Measurements from ENCODE around the gene PXDN. TPM values are rescaled to one million over a fixed set of nuclear protein-coding genes. Genes with fewer than 3 reads are reported as not detected.

Gene PXDN
- total RNA-seq, 2 experiments from 2014 or later: 0.86 to 1.8 TPM

DNA sequence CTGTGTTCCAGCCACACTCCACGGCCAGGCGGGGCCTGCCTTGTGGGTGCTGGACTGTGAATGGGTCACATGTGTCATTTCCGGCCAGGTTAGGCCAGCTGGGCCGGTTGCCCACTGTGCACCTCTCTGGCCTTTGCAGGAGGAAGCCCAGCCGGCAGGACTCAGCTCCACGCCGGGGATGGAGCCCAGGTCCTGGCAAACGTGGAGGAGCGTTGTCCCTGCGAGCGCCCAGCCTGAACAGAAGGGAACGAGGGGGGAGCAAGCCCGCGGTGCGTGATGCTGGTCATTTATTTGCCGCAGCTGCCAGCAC is 152.9 kb downstream of the PXDN start:
- POLR2A ChIA-PET: no interaction called here
- H3K36me3 Mint-ChIP-seq: no peaks in the 10 kb centered on the region
- peaks cover 3% of the 10 kb centered on the region for H3K4me1 Mint-ChIP-seq
- H3K27ac Mint-ChIP-seq: no peak overlapping the region
- no peaks in the 10 kb centered on the region for H3K9me3 Mint-ChIP-seq
- no peak for DNase-seq
- ATAC-seq (ENCODE audit: low read depth): no peak
- no peak overlapping the region for H3K4me3 Mint-ChIP-seq
- peaks cover 3% of the 10 kb centered on the region for H3K27me3 Mint-ChIP-seq

DNA sequence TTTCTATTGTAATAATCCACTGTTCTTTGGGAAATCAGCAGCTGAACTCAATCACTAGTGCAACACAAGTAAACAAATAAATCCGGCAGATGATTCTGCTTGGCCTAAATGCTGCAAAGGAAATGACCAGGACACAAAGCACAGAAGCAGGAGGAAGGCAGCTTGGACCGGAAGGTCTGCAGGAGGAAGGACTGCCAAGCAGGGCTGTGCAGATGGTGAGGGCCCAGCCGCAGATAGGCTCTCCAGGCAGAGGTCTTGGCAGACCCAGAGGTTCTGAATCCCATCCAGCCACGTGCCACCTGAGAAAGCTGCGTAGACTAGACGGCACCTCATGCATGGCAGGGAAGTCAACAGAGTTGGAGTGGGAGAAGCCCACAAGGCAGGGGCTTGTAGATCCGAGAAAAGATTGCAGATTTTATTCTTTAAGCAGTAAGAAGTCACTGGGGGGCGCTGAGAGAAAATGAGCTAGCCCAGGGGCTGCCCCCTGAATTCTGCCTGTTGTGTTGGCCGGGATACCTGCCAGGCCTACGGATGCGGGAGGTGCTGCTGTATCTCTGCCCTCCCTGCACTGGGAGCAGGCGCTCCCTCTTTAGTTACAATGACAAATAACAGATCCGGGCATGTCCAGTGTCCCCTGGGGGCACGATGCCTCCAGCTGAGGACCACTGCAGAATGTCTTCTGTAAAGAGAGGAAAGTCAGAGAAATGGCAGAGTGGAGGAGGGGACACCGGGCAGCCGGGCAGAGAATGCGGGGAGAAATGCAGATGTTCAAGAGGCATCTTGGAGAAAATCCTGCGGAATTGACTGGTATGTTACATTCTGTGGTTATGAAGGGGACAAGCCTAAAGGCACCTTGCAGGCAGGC is 153.5 kb downstream of the PXDN start:
- H3K36me3 Mint-ChIP-seq: no peaks in the 10 kb centered on the region
- no peak overlapping the region for H3K4me3 Mint-ChIP-seq
- H3K27ac Mint-ChIP-seq: no peak overlapping the region
- peaks cover 3% of the 10 kb centered on the region for H3K4me1 Mint-ChIP-seq
- peaks cover 3% of the 10 kb centered on the region for H3K27me3 Mint-ChIP-seq
- ATAC-seq (ENCODE audit: low read depth) (no peak), DNase-seq (no peak)
- POLR2A ChIA-PET: no interaction called here
- no peaks in the 10 kb centered on the region for H3K9me3 Mint-ChIP-seq

DNA sequence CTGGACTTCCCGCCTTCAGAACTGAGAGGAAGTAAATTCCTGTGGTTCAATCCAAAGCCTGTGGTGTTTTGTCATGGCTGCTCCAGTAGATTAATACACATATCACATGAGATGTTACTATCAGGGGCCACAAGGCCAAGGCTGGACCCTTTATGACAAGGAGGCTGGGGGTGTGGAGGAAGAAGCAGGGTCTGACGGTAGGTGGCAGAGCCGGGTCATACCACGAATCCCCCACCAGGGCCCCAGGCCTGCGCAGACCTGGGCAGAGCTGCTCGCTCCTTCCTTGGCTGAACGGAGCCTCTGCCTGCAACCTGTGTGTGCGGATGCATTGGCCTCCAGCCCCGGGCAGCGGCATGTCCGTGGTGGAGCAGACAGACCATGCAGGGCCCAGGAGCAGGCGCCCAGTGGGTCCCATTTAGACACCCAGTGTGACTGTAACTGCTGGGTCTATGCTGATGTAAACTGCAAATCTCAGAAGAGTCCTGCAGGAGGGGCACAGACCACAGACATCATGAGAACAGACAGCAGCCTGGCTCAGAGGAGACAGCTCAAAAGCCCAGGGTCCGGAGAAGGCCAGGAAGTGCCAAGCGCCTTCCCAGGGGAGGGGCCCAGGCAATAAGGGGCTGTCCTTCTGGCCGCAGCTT is 155.2 kb downstream of the PXDN start:
- POLR2A ChIA-PET: no interaction called here
- Mint-ChIP-seq H3K36me3 (no peaks in the 10 kb centered on the region), H3K9me3 (no peaks in the 10 kb centered on the region), H3K27me3 (peaks cover 3% of the 10 kb centered on the region), H3K4me1 (peaks cover 2% of the 10 kb centered on the region), H3K4me3 (no peak overlapping the region), H3K27ac (no peak overlapping the region)
- ATAC-seq (ENCODE audit: low read depth) (no peak), DNase-seq (no peak)

DNA sequence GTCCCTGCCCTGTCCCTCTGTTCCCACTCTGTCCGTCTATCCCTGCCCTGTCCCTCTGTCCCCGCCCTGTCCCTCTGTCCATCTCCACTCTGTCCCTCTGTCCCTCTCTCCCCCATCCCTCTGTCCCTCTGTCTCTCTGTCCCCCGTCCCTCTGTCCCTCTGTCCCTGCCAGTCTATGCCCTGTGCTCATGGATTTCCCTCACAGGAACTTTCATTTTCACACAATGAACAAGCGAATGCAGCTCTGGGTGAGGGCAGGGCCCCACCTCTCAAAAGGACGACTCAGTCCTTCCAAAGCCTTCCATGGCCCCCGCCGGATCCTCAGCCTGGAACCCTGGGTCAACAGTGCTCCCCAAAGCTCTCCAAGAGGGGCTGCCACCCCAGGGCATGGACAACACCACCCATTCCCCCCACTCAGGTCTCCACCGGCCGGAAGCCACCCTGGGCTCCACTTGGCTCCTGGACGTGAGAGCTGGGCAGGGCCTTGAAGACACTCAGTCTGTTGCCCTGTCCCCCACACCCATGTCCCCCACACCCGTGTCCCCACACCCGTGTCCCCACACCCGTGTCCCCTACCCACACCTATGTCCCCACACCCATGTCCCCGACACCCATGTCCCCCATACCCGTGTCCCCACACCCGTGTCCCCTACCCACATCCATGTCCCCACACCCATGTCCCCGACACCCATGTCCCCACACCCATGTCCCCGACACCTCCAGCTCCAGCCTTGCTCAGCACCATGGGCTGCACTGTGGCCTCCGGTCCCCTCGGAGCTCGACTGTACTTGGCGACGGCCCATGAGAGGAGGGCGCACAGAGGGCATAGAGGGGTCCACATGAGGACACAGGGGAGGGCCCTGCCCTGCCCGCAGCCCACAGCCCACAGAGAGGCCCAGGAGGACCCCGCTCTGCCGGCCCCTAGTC is 156.0 kb downstream of the PXDN start:
- H3K36me3 Mint-ChIP-seq: no peaks in the 10 kb centered on the region
- H3K4me3 Mint-ChIP-seq: no peak overlapping the region
- POLR2A ChIA-PET: no interaction called here
- H3K9me3 Mint-ChIP-seq: no peaks in the 10 kb centered on the region
- peaks cover 2% of the 10 kb centered on the region for H3K27me3 Mint-ChIP-seq
- H3K4me1 Mint-ChIP-seq: no peaks in the 10 kb centered on the region
- no peak for DNase-seq
- ATAC-seq (ENCODE audit: low read depth): no peak
- H3K27ac Mint-ChIP-seq: no peak overlapping the region

DNA sequence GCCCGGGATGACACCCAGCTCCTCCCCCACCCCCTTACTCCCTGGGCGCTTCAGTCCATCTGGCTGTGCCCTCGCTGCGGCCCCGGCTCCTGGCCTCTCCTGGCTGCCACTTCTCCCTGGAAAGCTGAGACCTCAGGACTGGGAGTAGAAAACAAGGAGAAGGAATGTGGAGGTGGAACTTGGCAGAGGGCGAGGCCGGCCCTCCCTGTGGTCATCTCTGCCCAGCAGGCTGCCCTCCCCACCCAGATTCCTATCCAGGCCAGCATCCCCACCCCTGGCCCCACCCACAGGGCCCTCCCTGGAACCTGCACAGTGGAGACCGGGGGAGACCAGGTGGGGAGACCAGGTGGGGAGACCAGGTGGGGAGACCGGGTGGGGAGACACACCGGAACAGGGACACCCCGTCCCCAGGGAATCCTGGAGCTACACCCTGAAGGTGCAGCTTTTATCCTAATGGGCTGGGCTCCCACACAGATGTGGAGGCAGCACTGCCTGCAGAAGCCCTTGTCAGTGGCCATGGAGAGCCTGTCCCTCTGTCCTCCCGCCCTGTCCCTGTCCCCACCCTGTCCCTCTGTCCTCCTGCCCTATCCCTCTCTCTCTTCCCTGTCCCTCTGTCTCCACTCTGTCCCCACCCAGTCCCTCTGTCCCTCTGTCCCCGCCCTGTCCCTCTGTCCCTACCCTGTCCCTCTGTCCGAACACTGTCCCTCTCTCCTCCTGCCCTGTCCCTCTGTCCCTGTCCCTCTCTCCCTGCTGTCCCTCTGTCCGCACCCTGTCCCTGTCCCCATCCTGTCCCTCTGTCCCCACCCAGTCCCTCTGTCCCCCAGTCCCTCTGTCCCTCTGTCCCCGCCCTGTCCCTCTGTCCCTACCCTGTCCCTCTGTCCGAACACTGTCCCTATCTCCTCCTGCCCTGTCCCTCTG is 157.1 kb downstream of the PXDN start:
- DNase-seq (peak; percentile 11), ATAC-seq (ENCODE audit: low read depth) (no peak)
- POLR2A ChIA-PET: no interaction called here
- H3K9me3 Mint-ChIP-seq: no peaks in the 10 kb centered on the region
- no peak overlapping the region for H3K27ac Mint-ChIP-seq
- H3K36me3 Mint-ChIP-seq: no peaks in the 10 kb centered on the region
- no peak overlapping the region for H3K4me3 Mint-ChIP-seq
- H3K27me3 Mint-ChIP-seq: no peaks in the 10 kb centered on the region
- H3K4me1 Mint-ChIP-seq: no peaks in the 10 kb centered on the region

DNA sequence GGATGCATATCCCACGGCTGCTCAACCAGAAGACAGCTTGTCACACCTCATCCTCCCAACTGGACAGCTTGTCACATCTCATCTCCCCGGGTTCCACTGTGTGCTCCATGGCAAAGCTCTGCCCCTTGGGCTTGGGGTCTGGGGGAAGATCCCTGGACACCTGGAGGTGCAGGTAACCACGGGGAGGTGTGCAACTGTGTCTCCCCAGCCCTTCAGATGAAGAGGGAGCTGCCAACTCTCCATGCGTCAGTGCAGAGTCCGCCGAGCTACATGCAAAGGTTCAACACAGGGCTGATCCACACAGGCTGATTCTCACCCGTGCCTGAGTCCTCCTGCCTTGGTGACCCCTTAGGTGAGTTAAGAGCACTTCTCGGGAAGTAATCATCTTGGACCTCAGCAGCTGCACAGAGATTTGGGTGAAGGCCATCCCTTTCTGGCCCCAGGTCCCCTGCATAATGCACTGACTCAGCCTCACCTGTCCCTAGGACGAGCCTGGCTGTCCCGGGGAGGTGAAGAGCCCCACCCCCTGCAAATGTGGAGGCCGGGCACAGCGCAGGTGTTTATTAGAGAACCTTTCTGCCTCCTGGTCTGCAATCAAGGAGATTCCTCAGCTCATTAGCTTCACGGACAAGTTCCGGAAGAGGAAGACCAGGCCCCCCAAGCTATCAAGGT is 157.9 kb downstream of the PXDN start:
- Mint-ChIP-seq H3K4me3 (no peak overlapping the region), H3K36me3 (no peaks in the 10 kb centered on the region), H3K4me1 (no peaks in the 10 kb centered on the region), H3K9me3 (no peaks in the 10 kb centered on the region), H3K27me3 (no peaks in the 10 kb centered on the region), H3K27ac (no peak overlapping the region)
- POLR2A ChIA-PET: no interaction called here
- peak; percentile 5 for DNase-seq
- no peak for ATAC-seq (ENCODE audit: low read depth)

DNA sequence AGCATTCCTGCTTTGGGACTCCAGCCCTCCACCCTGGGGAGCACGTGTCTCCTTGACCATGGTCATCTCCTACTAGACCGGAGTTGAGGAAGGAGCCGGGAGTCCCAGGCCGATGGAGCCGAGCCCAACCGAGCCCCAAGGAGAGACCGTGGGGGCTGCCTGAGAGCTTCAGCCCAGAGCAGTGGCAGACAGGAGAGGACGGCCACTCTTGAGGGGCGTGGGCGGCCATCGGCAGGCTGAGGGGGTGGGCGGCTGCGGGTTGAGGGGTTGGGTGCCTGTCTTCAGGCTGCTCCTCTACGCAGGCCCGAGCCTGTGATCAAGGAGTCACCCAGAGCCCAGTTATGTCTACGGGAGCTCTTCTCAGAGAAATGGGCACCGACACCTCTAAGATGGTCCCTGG is 158.7 kb downstream of the PXDN start:
- Mint-ChIP-seq H3K4me3 (no peak overlapping the region), H3K27ac (no peak overlapping the region), H3K4me1 (no peaks in the 10 kb centered on the region), H3K27me3 (no peaks in the 10 kb centered on the region), H3K9me3 (no peaks in the 10 kb centered on the region), H3K36me3 (no peaks in the 10 kb centered on the region)
- POLR2A ChIA-PET: no interaction called here
- ATAC-seq (ENCODE audit: low read depth): no peak
- no peak for DNase-seq

DNA sequence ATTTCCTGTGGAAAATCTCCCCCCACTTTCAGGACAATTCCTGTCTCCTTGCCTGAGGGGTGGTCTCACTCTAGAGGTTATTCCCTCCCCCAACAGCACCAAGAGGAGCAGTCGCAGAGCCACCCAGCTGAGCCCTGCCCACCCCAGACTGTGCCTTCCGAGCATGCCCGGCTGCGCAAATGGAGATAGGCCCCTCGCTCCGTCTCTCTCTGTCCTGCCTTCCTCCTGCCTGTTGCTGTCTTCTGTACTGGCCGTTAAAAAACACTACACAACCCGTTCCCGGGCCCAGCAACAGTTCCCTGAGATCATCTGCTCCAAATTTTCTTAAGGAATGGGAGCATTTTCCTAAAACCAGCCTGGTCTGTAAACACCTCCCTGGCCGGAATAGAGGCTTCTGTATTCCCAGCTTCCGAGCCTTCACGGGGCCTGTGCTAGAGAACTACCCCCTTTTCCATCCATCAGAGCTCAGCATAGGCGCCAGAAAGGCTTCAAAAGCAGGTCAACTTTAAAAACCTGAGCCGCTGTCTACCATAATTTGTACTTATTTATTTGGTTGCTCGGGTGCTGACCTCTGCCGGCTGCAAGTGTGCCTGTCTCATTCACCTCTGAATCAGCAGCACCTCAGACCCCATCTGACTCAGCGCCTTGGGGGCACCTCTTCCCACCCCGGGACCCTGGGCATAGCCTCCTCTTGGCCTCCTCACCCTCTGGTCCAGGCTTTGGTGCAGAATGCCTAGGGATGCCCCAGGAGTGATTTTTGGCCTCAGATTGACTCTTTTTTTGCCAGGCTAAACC is 159.4 kb downstream of the PXDN start:
- H3K4me1 Mint-ChIP-seq: no peaks in the 10 kb centered on the region
- H3K9me3 Mint-ChIP-seq: no peaks in the 10 kb centered on the region
- H3K27me3 Mint-ChIP-seq: no peaks in the 10 kb centered on the region
- H3K27ac Mint-ChIP-seq: no peak overlapping the region
- DNase-seq: peak; percentile 4
- no peak for ATAC-seq (ENCODE audit: low read depth)
- POLR2A ChIA-PET: no interaction called here
- no peaks in the 10 kb centered on the region for H3K36me3 Mint-ChIP-seq
- H3K4me3 Mint-ChIP-seq: no peak overlapping the region

DNA sequence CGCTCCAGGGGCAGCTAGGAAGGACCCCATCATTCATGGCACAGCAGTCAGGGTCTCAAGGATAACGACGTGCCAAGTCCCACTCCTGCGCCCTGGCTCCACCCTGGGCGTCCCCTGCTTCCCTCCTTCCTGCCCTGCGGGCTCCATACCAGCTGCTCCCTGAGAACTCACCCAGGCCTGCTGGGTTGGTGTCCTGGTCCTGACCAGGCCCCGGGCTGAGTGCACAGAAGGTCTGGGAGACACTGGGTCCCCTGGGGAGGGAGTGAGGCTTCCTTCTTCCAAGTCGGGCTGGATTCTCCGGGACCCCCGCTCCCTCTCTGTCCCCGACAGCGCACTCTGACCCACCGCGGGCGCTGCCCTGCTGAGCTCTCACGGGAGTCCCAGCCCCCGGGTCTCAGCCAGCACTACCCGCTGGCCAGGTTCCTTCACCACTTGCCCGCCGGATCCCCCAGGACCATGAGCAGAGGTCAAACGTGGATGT is 160.2 kb downstream of the PXDN start:
- no peaks in the 10 kb centered on the region for H3K36me3 Mint-ChIP-seq
- H3K4me1 Mint-ChIP-seq: no peaks in the 10 kb centered on the region
- no peak for ATAC-seq (ENCODE audit: low read depth)
- H3K27me3 Mint-ChIP-seq: no peaks in the 10 kb centered on the region
- no peaks in the 10 kb centered on the region for H3K9me3 Mint-ChIP-seq
- POLR2A ChIA-PET: no interaction called here
- H3K27ac Mint-ChIP-seq: no peak overlapping the region
- peak; percentile 10 for DNase-seq
- H3K4me3 Mint-ChIP-seq: no peak overlapping the region

DNA sequence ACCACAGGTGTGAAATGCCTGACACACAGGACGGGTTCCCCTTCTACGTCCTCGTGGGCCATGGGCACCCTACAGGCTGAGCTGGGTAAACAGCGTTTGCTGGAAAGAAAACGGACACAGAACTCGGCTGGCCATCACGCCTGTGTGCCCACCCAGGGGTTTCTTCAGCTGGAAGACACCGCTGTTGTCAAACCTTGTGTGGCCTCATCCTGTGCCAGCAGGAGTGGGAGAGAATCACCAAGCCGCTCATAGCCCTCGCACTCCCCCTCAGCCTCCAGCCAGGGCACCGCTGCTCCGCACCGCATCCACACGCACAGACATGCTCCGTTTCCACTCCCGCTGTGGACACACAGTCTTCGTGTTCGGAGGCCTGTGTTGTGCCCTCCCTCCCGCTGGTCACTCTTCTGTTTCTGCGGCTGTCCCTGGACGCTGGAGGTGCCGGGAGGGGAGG is 161.4 kb downstream of the PXDN start:
- Mint-ChIP-seq H3K27ac (no peak overlapping the region), H3K4me1 (no peaks in the 10 kb centered on the region), H3K36me3 (no peaks in the 10 kb centered on the region), H3K27me3 (no peaks in the 10 kb centered on the region), H3K4me3 (no peak overlapping the region), H3K9me3 (no peaks in the 10 kb centered on the region)
- POLR2A ChIA-PET: no interaction called here
- ATAC-seq (ENCODE audit: low read depth) (no peak), DNase-seq (peak; percentile 10)

DNA sequence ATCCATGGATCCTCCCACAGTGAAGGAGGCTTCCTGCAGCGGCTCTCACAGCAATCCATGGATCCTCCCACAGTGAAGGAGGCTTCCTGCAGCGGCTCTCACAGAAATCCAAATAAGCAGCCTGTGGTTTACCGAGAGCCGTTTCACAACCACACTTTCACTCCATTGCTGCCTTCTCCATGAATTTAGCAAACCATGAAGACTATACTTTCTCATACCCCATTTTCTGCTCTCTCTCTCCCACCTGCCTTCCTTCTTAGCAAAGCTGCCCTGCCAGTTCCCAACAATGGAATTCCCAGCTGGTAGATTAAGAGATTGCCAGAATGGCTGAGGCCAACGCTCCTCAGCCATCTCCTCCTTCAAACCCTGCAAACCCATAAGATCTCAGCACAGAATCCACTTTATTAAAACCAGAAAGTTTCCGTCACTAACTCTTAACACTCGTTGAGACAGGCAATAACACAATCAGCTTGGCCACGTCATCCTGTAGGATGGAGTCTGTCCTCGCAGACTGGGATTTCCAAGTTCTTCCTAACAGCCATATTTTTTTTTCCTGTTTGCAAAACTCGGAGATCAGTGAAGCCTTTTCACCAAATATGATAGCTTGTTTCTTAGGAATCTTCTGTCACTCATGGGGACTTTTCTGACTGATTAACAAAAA is 162.2 kb downstream of the PXDN start:
- no peak for DNase-seq

More for the DNA sequence above, 162.2 kb downstream of the PXDN start:
- ATAC-seq (ENCODE audit: low read depth): no peak
- no peaks in the 10 kb centered on the region for H3K36me3 Mint-ChIP-seq
- no peaks in the 10 kb centered on the region for H3K9me3 Mint-ChIP-seq
- H3K4me1 Mint-ChIP-seq: no peaks in the 10 kb centered on the region
- peaks cover under 1% of the 10 kb centered on the region for H3K27me3 Mint-ChIP-seq
- POLR2A ChIA-PET: no interaction called here
- no peak overlapping the region for H3K27ac Mint-ChIP-seq
- no peak overlapping the region for H3K4me3 Mint-ChIP-seq

Measured in activated naive CD8-positive, alpha-beta T cell treated with anti-CD3 and anti-CD28 coated beads, Interleukin-2, amount 10 ng/mL, durations not matched to agents 7 days and 5 days (primary cell).